Neural cell (in vitro differentiated cells): ENCODE measurements around the gene TNNT3. TPM values are rescaled to one million over a fixed set of nuclear protein-coding genes. Genes with fewer than 3 reads are reported as not detected.

Experiments used
- H2AFZ ChIP-seq: fragments of 200-600, 300-800 bp; sonication (generic), shearing (Covaris generic); 2 replicates; pipeline ENCODE4 v1.6.0; 2014; ENCODE audit warnings: low read depth, mild to moderate bottlenecking, antibody characterized with exemption, low read length, moderate library complexity
- H3F3A ChIP-seq: fragments of 200-600 bp; shearing (Covaris generic); 2 replicates; pipeline ENCODE4 v1.6.1; 2016; ENCODE audit warnings: mild to moderate bottlenecking, moderate library complexity, mixed read lengths, antibody characterized with exemption, low read length; ENCODE audit not compliant: insufficient read depth, poor library complexity, severe bottlenecking
- H3K27ac ChIP-seq: fragments of 200-600, 300-800 bp; sonication (generic), shearing (Covaris generic); 2 replicates; pipeline ENCODE4 v1.5.1; 2014; ENCODE audit warnings: mild to moderate bottlenecking, low read length, moderate library complexity
- H3K27me3 ChIP-seq: fragments of 300-800, 200-600 bp; sonication (generic), shearing (Covaris generic); 2 replicates; pipeline ENCODE4 v1.6.0; 2014; ENCODE audit warnings: mild to moderate bottlenecking, low read depth, low read length, moderate library complexity; ENCODE audit not compliant: insufficient read depth
- H3K36me3 ChIP-seq: fragments of 300-800, 200-600 bp; sonication (generic), shearing (Covaris generic); 2 replicates; pipeline ENCODE4 v1.5.1; 2014; ENCODE audit warnings: mild to moderate bottlenecking, antibody characterized with exemption, low read length, moderate library complexity; ENCODE audit not compliant: insufficient read depth
- H3K4me2 ChIP-seq: fragments of 300-800, 200-600 bp; sonication (generic), shearing (Covaris generic); 2 replicates; pipeline ENCODE4 v1.6.0; 2014; ENCODE audit warnings: mild to moderate bottlenecking, low read length
- H3K4me3 ChIP-seq: fragments of 300-800, 200-600 bp; sonication (generic), shearing (Covaris generic); 2 replicates; pipeline ENCODE4 v1.5.1; 2014; ENCODE audit warnings: mild to moderate bottlenecking, low read length, moderate library complexity
- H3K79me2 ChIP-seq: fragments of 200-600 bp; shearing (Covaris generic); replicated peaks from 2 replicates; pipeline ENCODE4 v1.6.0; 2014; ENCODE audit warnings: mild to moderate bottlenecking, low read length, moderate library complexity; ENCODE audit not compliant: insufficient read depth
- H3K9ac ChIP-seq: fragments of 300-800, 200-600 bp; sonication (generic), shearing (Covaris generic); 2 replicates; pipeline ENCODE4 v1.6.1; 2016; ENCODE audit warnings: mild to moderate bottlenecking, low read length, mixed read lengths
- H3K9me2 ChIP-seq: fragments of 200-600 bp; shearing (Covaris generic); 2 replicates; pipeline ENCODE4 v1.6.1; 2016; ENCODE audit warnings: mild to moderate bottlenecking, low read length, mixed read lengths; ENCODE audit not compliant: insufficient read depth
- H3K9me3 ChIP-seq: fragments of 200-600, 300-800 bp; sonication (generic), shearing (Covaris generic); 2 replicates; pipeline ENCODE4 v1.6.1; 2016; ENCODE audit warnings: mild to moderate bottlenecking, mixed run types, low read length, moderate library complexity, mixed read lengths
- H4K20me1 ChIP-seq: fragments of 200-600 bp; shearing (Covaris generic); 2 replicates; pipeline ENCODE4 v1.6.1; 2016; ENCODE audit warnings: mild to moderate bottlenecking, mixed run types; ENCODE audit not compliant: insufficient read depth
- CTCF ChIP-seq: fragments of 450-650 bp; IDR thresholded peaks from 2 replicates; pipeline ENCODE4 v1.5.1; 2014; ENCODE audit warnings: antibody characterized with exemption, mild to moderate bottlenecking, moderate library complexity; ENCODE audit not compliant: poor library complexity, severe bottlenecking
- EP300 ChIP-seq: fragments of 450-650 bp; conservative IDR thresholded peaks from 2 replicates; pipeline ENCODE4 v1.6.1; 2014; ENCODE audit warnings: antibody characterized with exemption, mild to moderate bottlenecking, moderate library complexity; ENCODE audit not compliant: poor library complexity, severe bottlenecking
- EZH2 ChIP-seq: fragments of 200-600, 300-800 bp; shearing (Covaris generic), sonication (generic); IDR thresholded peaks from 2 replicates; pipeline ENCODE4 v1.6.1; 2014; ENCODE audit warnings: antibody characterized with exemption, low read length, borderline replicate concordance, mild to moderate bottlenecking; ENCODE audit not compliant: insufficient read depth, poor library complexity, severe bottlenecking
- MXI1 ChIP-seq: fragments of 450-650 bp; conservative IDR thresholded peaks from 2 replicates; pipeline ENCODE4 v1.6.1; 2014; ENCODE audit warnings: antibody characterized with exemption, mild to moderate bottlenecking; ENCODE audit not compliant: poor library complexity, severe bottlenecking
- POLR2AphosphoS5 ChIP-seq: IDR thresholded peaks from 2 replicates; pipeline ENCODE4 v1.6.1; 2012
- RAD21 ChIP-seq: fragments of 450-650 bp; conservative IDR thresholded peaks from 2 replicates; pipeline ENCODE4 v1.6.1; 2014; ENCODE audit warnings: antibody characterized with exemption, mild to moderate bottlenecking, moderate library complexity
- REST ChIP-seq: IDR thresholded peaks from 2 replicates; pipeline ENCODE4 v1.6.1; 2012; ENCODE audit warnings: borderline replicate concordance
- SMC3 ChIP-seq: fragments of 450-650 bp; conservative IDR thresholded peaks from 2 replicates; pipeline ENCODE4 v1.6.1; 2014; ENCODE audit warnings: antibody characterized with exemption, mild to moderate bottlenecking, moderate library complexity; ENCODE audit not compliant: poor library complexity
- TAF1 ChIP-seq: IDR thresholded peaks from 2 replicates; pipeline ENCODE4 v1.6.1; 2012; ENCODE audit warnings: low read depth
- polyA plus RNA-seq: library from polyadenylated mRNA; depleted of rRNA; stranded (reverse); fragments of >200 nt; gene quantifications from 2 replicates; pipeline ENCODE4 v1.2.3, GENCODE V29; 2014

TNNT3 gene
- polyA plus RNA-seq, 1 donor from 2014 or later = not detected

GRCh38 chr11:1969776-1970175, 50.3 kb downstream of the TNNT3 start:
- Histone ChIP-seq H3K9me3 (no peaks in the 10 kb centered on the region), H3K27me3 (no peaks in the 10 kb centered on the region)

GRCh38 chr11:1970956-1971355, 51.5 kb downstream of the TNNT3 start:
- no peaks in the 10 kb centered on the region for H4K20me1 ChIP-seq
- H3K36me3 ChIP-seq = no peaks in the 10 kb centered on the region
- H3F3A ChIP-seq = no peaks in the 10 kb centered on the region
- H3K9me2 ChIP-seq = no peaks in the 10 kb centered on the region
- no peaks in the 10 kb centered on the region for H3K27me3 ChIP-seq
- no peak overlapping the region for H3K4me2 ChIP-seq
- no peaks in the 10 kb centered on the region for H3K9me3 ChIP-seq
- no peak overlapping the region for H3K27ac ChIP-seq
- no peak overlapping the region for H3K4me3 ChIP-seq
- H2AFZ ChIP-seq = no peak overlapping the region
- H3K79me2 ChIP-seq = no peaks in the 10 kb centered on the region
- no peak for TF ChIP-seq SMC3
- H3K9ac ChIP-seq = no peak overlapping the region

More at GRCh38 chr11:1969776-1970175, 50.3 kb downstream of the TNNT3 start:
- Histone ChIP-seq H3K4me2 (no peak overlapping the region), H3K79me2 (no peaks in the 10 kb centered on the region), H4K20me1 (no peaks in the 10 kb centered on the region), H3K4me3 (no peak overlapping the region), H3K9me2 (no peaks in the 10 kb centered on the region), H3K36me3 (no peaks in the 10 kb centered on the region), H2AFZ (no peak overlapping the region), H3F3A (no peaks in the 10 kb centered on the region), H3K9ac (no peak overlapping the region), H3K27ac (no peak overlapping the region)
- TF ChIP-seq REST (no peak), EZH2 (no peak), POLR2AphosphoS5 (no peak), SMC3 (no peak), EP300 (no peak), TAF1 (no peak), CTCF (no peak), MXI1 (no peak), RAD21 (no peak)

GRCh38 chr11:1975185-1975584, 55.7 kb downstream of the TNNT3 start:
- no peak overlapping the region for H3K9ac ChIP-seq
- H3K79me2 ChIP-seq = no peaks in the 10 kb centered on the region
- H2AFZ ChIP-seq = no peak overlapping the region
- H3K4me3 ChIP-seq = no peak overlapping the region
- no peaks in the 10 kb centered on the region for H3K9me3 ChIP-seq
- TF ChIP-seq MXI1 = no peak
- TF ChIP-seq EP300 = no peak
- TF ChIP-seq EZH2 = no peak
- no peak for TF ChIP-seq POLR2AphosphoS5
- no peak for TF ChIP-seq RAD21
- no peak for TF ChIP-seq CTCF
- no peak for TF ChIP-seq TAF1
- TF ChIP-seq REST = no peak
- TF ChIP-seq SMC3 = no peak
- no peaks in the 10 kb centered on the region for H4K20me1 ChIP-seq
- no peaks in the 10 kb centered on the region for H3K9me2 ChIP-seq
- no peak overlapping the region for H3K4me2 ChIP-seq
- no peaks in the 10 kb centered on the region for H3F3A ChIP-seq
- no peak overlapping the region for H3K27ac ChIP-seq
- no peaks in the 10 kb centered on the region for H3K36me3 ChIP-seq
- H3K27me3 ChIP-seq = no peaks in the 10 kb centered on the region
